Natural killer cell treated with Interleukin-12 subunit alpha and Interleukin-12 subunit beta and Interleukin-15 and Interleukin-18, amount 100 ng/mL, for 72 hours (primary cell): ENCODE results near the gene AKAP1. TPM values are rescaled to one million over a fixed set of nuclear protein-coding genes. Genes with fewer than 3 reads are reported as not detected.
"Not testable (repeated sequence)": the region's sequence is repeated elsewhere in the genome, so short reads cannot be mapped to it uniquely, and the experiment has no call there.

Source experiments
- ATAC-seq, 2 donors: fragments of 150-1000 bp; cut with Tn5 transposase in 1 of 2; sonication (Bioruptor Pico), chemical (Tn5 transposase) in 1 of 2; 2 replicates each; pipeline ENCODE4 v1.10.0; 2021
- DNase-seq: peaks from one replicate; pipeline ENCODE4 v3.0.0; 2022; ENCODE audit warnings: low spot score
- H3K27ac Mint-ChIP-seq, 2 donors: 1 replicate in 1 of 2; 2 replicates in 1 of 2; pipeline ENCODE4 v1.8.0; 2022; ENCODE audit warnings: mixed read lengths in 2 of 2, mild to moderate bottlenecking in 1 of 2, moderate library complexity in 1 of 2
- H3K27me3 Mint-ChIP-seq, 2 donors: 1 replicate in 1 of 2; 2 replicates in 1 of 2; pipeline ENCODE4 v1.8.0; 2022; ENCODE audit warnings: mixed read lengths in 2 of 2
- H3K36me3 Mint-ChIP-seq: one replicate; pipeline ENCODE4 v1.8.0; 2022; ENCODE audit warnings: mixed read lengths
- H3K4me1 Mint-ChIP-seq, 2 donors: 1 replicate in 1 of 2; 2 replicates in 1 of 2; pipeline ENCODE4 v1.8.0; 2022; ENCODE audit warnings: low read depth in 2 of 2, mixed read lengths in 2 of 2, mild to moderate bottlenecking in 1 of 2
- H3K4me3 Mint-ChIP-seq: one replicate; pipeline ENCODE4 v1.8.0; 2022; ENCODE audit warnings: mixed read lengths
- H3K9me3 Mint-ChIP-seq: 2 replicates; pipeline ENCODE4 v1.8.0; 2022; ENCODE audit warnings: mixed read lengths
- total RNA-seq, 2 donors: library from RNA; stranded (reverse); gene quantifications; one replicate each; pipeline ENCODE4 v1.2.3, GENCODE V29; 2022

AKAP1 gene
- total RNA-seq, 2 donors from 2014 or later = 25.3 to 69.9 TPM

DNA sequence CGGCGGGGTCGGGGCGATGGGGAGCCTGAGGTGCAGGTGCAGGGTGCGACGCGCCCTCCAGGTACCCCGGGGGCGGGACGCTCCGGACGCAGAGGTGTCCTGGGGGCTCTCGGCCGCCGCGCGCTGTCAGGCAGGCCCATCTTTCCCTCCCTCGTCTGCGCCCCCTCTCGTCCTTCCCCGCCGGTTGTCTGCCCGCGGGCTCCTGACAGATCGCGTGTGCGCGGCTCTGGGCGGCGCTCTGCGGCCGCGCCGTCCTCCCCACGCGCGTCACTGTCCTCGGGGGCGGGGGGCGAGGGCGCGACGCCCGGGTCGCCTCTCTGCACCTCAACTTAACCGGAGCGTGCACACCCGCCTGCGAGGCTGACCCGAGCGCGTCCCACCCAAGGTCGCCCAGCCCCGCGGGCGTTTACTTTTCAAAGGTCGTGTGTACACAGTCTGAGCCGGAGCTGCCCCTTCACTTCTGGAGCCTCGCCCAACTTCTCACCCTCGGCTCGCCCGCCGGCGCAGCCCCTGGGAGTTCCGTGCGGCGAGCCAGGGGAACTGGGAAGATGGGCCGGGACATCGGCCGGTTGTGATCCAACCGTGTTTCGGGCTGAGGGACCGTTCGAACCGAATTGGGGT is 512 bp downstream of the AKAP1 start:
- no peaks in the 10 kb centered on the region for H3K27me3 Mint-ChIP-seq
- ATAC-seq (peak; percentile 61 to 65), DNase-seq (peak; percentile 67)
- peak overlapping the region; percentile 88 for H3K4me3 Mint-ChIP-seq
- no peaks in the 10 kb centered on the region for H3K9me3 Mint-ChIP-seq
- no peaks in the 10 kb centered on the region for H3K36me3 Mint-ChIP-seq
- no peak overlapping the region for H3K27ac Mint-ChIP-seq
- H3K4me1 Mint-ChIP-seq = peaks cover 18 to 31% of the 10 kb centered on the region in 2 donors

DNA sequence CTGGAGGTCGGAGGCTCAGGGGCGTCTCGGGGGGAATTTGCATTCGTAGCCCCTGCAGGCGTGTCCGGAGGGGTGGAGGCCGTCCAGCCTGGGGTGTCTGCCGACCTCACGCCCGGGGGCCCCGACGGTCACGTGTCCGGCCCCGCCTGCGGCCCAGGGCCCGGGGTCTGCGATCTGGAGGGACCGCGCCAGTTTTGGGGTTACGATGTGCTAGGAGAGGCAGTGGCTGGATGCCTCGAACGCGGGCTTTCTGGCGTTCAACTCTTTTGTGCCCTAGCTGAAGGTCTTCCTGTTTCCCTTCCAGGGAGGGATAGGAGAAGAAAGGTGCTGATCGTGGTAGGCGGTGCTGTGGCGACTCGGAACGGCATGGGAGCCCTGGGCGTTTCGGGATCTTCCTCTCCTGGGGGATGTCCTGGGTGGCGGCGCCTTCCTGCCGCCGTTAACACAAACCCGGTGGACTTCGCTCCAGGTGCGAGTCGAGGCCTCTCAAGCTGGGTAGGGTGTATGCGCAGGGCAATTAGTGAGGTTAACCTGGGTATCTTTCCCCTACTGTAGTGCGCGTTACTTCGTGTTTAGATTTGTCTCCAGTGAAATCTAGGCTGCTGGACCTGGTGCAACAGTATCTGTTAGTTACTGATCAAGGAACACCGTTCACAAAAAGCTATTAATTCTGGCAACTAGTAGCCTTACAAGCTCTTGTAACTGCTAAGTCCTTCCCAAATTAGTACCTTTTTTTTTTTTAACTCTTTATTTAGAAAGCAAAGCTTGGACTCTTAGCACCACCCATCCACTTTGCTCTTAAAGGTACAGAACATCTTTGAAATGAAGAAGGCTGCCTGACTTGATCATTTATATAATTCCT is 1.3 kb downstream of the AKAP1 start:
- Mint-ChIP-seq H3K27ac (peak overlapping the region; percentile 17 to 46), H3K4me3 (peak overlapping the region; percentile 88), H3K9me3 (no peaks in the 10 kb centered on the region), H3K4me1 (peaks cover 18 to 31% of the 10 kb centered on the region in 2 donors), H3K36me3 (no peaks in the 10 kb centered on the region), H3K27me3 (no peaks in the 10 kb centered on the region)
- no peak for ATAC-seq
- DNase-seq = no peak

DNA sequence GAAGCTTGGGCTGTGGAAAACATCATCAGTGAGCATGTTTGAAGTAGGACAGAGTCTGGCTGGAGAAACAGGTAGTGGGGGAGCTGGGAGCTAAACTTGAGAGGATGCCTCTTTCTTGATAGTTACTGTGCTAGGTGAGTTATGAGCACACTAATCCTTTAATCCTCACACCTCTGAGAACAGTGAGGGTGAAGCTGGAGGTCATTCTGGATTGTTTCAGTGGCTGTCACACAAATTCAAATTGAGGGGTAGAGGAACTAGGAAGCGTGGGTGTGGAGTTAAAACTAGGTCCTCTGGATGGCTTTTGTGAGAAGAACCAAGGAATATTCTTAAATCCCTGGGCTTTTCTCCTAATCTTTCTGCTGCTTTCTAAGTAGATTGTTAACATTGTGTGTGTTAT is 3.3 kb downstream of the AKAP1 start:
- H3K4me1 Mint-ChIP-seq = peaks cover 12 to 25% of the 10 kb centered on the region in 2 donors
- H3K4me3 Mint-ChIP-seq = no peak overlapping the region
- peaks cover 0 to 2% of the 10 kb centered on the region in 2 donors for H3K27me3 Mint-ChIP-seq
- no peaks in the 10 kb centered on the region for H3K36me3 Mint-ChIP-seq
- H3K9me3 Mint-ChIP-seq = no peaks in the 10 kb centered on the region
- no peak for ATAC-seq
- no peak for DNase-seq
- H3K27ac Mint-ChIP-seq = no peak overlapping the region

DNA sequence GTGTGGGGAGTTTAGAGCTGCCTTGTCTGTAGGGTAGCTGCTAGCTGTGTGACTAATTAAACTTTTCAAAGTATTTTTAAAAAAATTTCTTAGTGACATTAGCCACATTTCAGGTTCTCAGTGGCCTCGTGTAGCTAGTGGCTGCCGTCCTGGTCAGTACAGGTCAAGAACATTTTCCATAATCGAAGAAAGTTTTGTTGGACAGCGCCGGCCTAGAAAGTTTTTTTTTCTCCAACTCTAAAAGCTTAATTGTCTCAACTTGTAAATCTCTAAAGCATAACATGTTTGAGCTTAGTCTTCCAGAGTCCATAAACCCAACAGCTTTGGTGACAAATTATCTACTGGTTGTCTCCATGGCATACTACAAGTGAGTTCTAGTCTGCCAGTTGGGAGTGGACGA is 4.3 kb downstream of the AKAP1 start:
- Mint-ChIP-seq H3K9me3 (no peaks in the 10 kb centered on the region), H3K27ac (no peak overlapping the region), H3K4me1 (peaks cover 10 to 22% of the 10 kb centered on the region in 2 donors), H3K36me3 (no peaks in the 10 kb centered on the region), H3K27me3 (peaks cover 0 to 2% of the 10 kb centered on the region in 2 donors), H3K4me3 (no peak overlapping the region)
- no peak for DNase-seq
- ATAC-seq = no peak

DNA sequence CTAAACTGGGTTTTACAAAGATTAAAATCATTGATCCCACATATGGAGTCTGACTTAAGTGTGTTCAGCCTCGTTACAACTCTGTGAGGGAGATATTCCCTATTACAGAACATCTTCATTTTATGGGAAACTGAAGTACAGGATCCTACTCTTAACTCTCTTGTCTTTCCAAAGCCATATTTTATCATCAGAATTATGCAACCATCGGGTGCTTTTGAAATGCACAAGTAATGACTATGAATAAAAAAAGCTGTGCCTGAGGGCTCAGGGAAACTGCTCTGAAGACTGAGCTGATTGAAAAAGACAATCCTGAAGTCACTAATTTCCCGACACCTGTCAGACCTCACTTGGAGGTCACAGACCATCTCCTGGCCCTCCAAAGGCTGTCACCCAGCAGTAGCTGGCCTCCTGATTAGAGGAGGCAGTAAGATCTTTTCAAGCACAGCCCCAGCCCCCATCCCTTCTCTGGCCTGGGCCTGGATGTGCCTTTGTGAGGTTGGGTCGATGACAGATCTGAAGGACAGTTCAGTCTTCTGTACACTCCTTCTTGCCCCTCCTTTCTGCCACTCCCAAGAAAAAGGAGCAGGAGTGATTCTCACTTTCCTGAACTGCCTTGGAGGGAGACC is 5.6 kb downstream of the AKAP1 start:
- DNase-seq = no peak
- H3K4me1 Mint-ChIP-seq = peaks cover 8 to 20% of the 10 kb centered on the region in 2 donors
- H3K36me3 Mint-ChIP-seq = no peaks in the 10 kb centered on the region
- H3K27me3 Mint-ChIP-seq = peaks cover 0 to 2% of the 10 kb centered on the region in 2 donors
- ATAC-seq = no peak
- no peak overlapping the region for H3K4me3 Mint-ChIP-seq
- no peak overlapping the region for H3K27ac Mint-ChIP-seq
- no peaks in the 10 kb centered on the region for H3K9me3 Mint-ChIP-seq

DNA sequence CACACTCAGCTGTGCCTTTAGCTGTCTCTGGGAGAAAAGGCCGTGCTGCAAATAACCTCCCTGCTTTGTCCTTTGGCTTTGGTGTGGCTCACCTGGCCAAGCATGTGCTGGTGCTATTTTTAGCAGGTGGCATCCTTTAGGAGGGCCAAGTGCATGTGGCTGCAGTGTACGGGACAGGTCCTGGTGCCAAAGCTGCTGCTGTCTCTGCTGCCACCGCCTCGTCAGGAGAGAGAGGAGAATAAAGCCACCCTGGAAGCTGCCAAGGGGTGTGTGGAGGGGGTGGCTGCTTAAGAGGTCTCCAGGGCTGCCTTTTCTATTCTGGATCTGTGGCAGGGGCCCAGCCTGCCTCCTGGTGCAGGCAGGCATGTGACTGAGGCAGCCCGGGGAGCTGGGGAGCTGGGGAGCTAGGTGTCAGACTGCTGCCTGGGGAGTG is 6.2 kb downstream of the AKAP1 start:
- Mint-ChIP-seq H3K9me3 (no peaks in the 10 kb centered on the region), H3K4me3 (no peak overlapping the region), H3K4me1 (peaks cover 8 to 20% of the 10 kb centered on the region in 2 donors), H3K36me3 (no peaks in the 10 kb centered on the region), H3K27me3 (peaks cover 0 to 2% of the 10 kb centered on the region in 2 donors), H3K27ac (no peak overlapping the region)
- ATAC-seq (no peak), DNase-seq (no peak)

DNA sequence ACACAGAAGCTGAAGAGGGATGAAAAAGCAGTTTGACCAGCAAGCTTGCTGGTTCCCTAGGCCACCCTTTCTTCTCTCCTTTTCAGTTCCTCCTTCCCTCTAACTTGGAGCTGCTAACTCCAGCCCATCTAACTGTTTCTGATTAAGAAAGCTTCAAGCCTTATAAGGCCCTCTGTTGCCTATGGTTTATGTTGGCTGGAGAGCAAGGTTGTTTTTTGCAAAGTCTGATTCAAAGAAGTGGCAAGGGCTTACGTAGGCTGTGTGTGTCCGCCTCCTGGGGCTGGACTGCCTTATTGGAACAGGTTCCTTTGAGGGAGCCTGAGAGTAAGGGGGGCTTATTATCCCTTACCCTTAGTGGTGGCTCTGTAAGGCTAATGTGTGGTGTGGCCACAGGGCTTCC is 7.1 kb downstream of the AKAP1 start:
- Mint-ChIP-seq H3K27ac (no peak overlapping the region), H3K9me3 (no peaks in the 10 kb centered on the region)

DNA sequence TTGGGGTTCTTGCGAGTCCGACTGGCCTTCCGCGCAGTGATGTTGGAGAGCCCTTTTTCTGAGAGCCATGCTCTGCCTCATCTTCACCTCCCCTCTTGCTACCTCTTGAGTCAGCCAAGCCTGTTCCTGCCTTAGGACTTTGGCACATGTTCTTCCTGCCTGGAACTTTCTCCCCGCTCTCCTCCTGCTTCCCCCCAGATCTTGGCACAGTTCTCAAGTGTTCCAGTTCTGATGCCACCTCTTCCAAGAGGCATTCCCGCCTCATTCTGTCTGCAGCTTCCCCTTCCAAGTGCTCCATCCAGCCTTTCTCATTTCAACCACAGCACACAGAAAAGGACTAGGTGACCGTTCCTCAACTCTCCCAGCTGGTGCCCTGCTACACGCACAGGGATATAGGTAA is 7.7 kb downstream of the AKAP1 start:
- Mint-ChIP-seq H3K4me3 (no peak overlapping the region), H3K4me1 (peaks cover 0 to 6% of the 10 kb centered on the region in 2 donors), H3K27me3 (peaks cover 0 to 2% of the 10 kb centered on the region in 2 donors), H3K9me3 (no peaks in the 10 kb centered on the region), H3K36me3 (no peaks in the 10 kb centered on the region), H3K27ac (no peak overlapping the region)
- ATAC-seq (no peak), DNase-seq (no peak)

More for the DNA sequence above, 7.1 kb downstream of the AKAP1 start:
- Mint-ChIP-seq H3K27me3 (peaks cover 0 to 2% of the 10 kb centered on the region in 2 donors), H3K36me3 (no peaks in the 10 kb centered on the region), H3K4me3 (no peak overlapping the region), H3K4me1 (peaks cover 3 to 12% of the 10 kb centered on the region in 2 donors)
- no peak for ATAC-seq
- no peak for DNase-seq

DNA sequence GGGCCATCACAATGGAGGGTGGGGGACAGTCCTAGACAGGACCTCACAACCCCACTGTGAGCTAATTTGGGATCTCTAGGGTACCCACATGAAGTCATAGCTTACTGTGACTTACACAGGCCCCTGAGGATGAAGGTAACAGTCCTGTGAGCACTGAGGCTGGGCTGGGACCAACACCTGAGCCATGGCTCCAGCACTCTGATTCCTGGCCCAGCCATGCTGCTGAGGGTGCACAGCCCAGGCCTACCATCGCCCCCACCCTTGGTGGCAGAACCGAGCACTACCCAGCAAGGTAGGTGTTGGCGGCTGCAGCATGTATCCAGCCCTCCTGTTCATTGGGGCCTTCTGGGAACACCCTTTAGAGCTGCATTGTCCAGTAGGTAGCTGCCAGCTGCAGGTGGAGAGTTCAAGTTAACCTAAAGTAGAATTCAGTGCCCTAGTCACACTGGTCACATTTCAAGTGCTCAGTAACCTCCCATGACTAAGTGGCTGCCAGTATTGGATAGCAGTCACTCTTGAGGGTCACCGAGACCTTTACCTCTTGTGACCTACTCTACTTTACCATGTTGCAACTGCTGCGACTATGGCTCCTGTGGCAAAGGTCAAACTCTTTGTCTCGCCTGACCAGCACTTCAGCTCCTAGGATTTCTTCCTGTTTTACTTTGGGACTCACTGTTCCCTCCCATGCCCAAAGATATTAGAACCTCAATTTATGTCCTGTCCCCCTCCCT is 11.6 kb downstream of the AKAP1 start:
- no peak overlapping the region for H3K4me3 Mint-ChIP-seq
- no peaks in the 10 kb centered on the region for H3K9me3 Mint-ChIP-seq
- peaks cover 0 to 4% of the 10 kb centered on the region in 2 donors for H3K4me1 Mint-ChIP-seq
- peaks cover 0 to 2% of the 10 kb centered on the region in 2 donors for H3K27me3 Mint-ChIP-seq
- no peak overlapping the region for H3K27ac Mint-ChIP-seq
- DNase-seq = no peak
- H3K36me3 Mint-ChIP-seq = no peaks in the 10 kb centered on the region
- peak in 1 of 2 donors; percentile 25 for ATAC-seq

DNA sequence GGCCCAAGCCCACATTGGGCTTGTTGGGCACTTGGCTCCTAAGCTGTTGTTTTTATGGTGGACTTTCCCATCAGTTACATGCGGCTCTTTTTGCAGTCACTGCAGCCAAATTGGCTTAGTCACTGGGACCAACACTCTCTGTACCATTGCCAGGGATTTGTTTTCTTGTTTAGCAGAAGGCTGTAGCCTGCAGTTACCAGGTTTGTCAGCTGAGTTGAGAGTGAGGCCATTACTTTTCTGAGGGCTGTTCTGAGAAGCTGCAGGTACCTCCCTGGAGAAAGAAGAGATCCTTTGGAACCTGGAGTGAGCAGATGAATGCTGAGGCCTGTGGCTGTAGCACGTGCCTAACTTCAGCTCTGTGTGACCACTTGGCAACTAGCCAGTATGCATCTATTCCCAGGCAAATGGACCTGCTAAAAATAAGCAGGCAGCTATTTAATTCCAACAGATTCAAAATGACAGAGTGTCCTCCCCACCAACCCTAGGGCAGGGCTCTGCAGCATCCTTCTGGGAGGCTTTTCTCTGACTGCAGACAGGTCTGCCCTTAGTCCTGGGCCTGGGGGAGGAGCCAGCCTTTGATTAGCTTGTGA is 12.9 kb downstream of the AKAP1 start:
- H3K4me3 Mint-ChIP-seq = no peak overlapping the region
- ATAC-seq (no peak), DNase-seq (no peak)
- H3K4me1 Mint-ChIP-seq = peaks cover 5 to 6% of the 10 kb centered on the region in 2 donors
- no peaks in the 10 kb centered on the region for H3K9me3 Mint-ChIP-seq
- H3K27me3 Mint-ChIP-seq = peaks cover 0 to 1% of the 10 kb centered on the region in 2 donors
- H3K36me3 Mint-ChIP-seq = no peaks in the 10 kb centered on the region
- no peak overlapping the region for H3K27ac Mint-ChIP-seq

DNA sequence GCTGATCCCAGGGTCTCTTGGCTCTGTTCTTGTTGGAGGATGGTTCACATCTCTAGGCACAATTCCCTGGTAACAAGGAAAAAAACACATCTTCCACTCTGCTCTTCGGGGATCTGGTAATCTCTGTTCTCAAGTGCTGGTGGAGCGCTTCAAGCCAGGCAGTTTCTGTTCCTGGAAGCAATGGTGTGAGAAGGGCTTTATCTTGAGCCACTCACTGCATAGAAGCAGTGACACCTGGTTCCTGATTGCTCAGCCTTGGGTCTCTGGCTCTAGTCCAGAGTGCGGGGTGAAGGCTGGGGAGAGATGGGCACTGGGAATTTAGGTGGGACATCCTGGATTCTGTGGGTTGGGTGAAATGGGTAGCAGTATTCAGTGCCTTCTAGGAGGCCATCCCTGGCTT is 14.1 kb downstream of the AKAP1 start:
- H3K9me3 Mint-ChIP-seq = no peaks in the 10 kb centered on the region
- H3K4me1 Mint-ChIP-seq = peaks cover 5 to 6% of the 10 kb centered on the region in 2 donors
- no peaks in the 10 kb centered on the region for H3K36me3 Mint-ChIP-seq
- no peaks in the 10 kb centered on the region for H3K27me3 Mint-ChIP-seq
- no peak overlapping the region for H3K4me3 Mint-ChIP-seq
- no peak for DNase-seq
- H3K27ac Mint-ChIP-seq = peak overlapping the region in 1 of 2 donors; percentile 12
- no peak for ATAC-seq

DNA sequence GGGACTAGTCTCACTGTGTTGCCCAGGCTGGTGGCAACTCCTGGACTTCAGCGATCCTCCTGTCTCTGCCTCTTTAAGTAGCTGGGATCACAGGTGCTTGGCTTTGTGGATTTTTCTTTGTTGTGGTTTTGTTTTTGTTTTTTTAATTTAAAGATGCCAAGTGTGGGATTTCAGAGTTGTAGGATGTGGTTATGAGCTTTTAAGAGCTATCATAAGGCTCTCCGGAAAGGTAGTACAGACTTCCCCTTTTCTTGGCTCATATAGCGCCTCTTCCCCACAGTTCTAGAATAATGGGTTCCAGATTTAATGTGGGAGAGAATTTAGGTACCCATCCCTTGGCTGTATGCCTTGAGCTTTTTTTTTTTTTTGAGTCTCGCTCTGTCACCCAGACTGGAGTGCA is 17.1 kb downstream of the AKAP1 start:
- ATAC-seq (no peak), DNase-seq (no peak)
- Mint-ChIP-seq H3K36me3 (no peaks in the 10 kb centered on the region), H3K9me3 (no peaks in the 10 kb centered on the region), H3K4me1 (peaks cover 5 to 6% of the 10 kb centered on the region in 2 donors), H3K4me3 (no peak overlapping the region), H3K27ac (no peak overlapping the region), H3K27me3 (no peaks in the 10 kb centered on the region)

DNA sequence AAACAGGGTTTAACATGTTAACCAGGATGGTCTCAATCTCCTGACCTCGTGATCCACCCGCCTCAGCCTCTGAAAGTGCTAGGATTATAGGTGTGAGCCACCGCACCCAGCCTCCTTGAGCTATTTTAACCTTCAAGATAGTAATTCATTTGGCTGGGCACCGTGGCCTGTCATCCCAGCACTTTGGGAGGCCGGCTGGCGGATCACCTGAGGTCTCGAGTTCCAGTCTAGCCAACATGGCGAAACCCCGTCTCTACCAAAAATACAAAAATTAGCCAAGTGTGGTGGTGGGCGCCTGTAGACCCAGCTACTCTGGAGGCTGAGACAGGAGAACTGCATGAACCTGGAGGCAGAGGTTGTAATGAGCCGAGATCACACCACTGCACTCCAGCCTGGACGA is 17.6 kb downstream of the AKAP1 start:
- not testable (repeated sequence) for H3K4me3 Mint-ChIP-seq, H3K27me3 Mint-ChIP-seq, H3K36me3 Mint-ChIP-seq, DNase-seq, H3K9me3 Mint-ChIP-seq, H3K27ac Mint-ChIP-seq, H3K4me1 Mint-ChIP-seq, ATAC-seq
